ENCODE measurements around the gene KRTAP9-7.

GRCh38 chr17:41325126-41325525, 49.6 kb downstream of the KRTAP9-7 start:
- no peak for TF ChIP-seq CTCF (IDR thresholded peaks at IDR 0.05; ENCODE audit: low read depth, low read length, missing input control)
- TF ChIP-seq ZBTB33 (IDR thresholded peaks at IDR 0.05): no peak
- TF ChIP-seq MAX (IDR thresholded peaks at IDR 0.05): no peak
- TF ChIP-seq SP1 (IDR thresholded peaks at IDR 0.05): no peak
